SK-N-SH (cell line): ENCODE results near the gene CRISP3. TPM values are rescaled to one million over a fixed set of nuclear protein-coding genes. Genes with fewer than 3 reads are reported as not detected.

ENCODE experiments used
- CTCF ChIA-PET: fragments of 300-600, 350-600 bp; formaldehyde crosslinking; extraction: SDS; loops from one replicate; lab custom pipeline; 2021; lab: Yijun Ruan, JAX
- POLR2A ChIA-PET: fragments of 350-600 bp; sonication (Branson Sonifier 250); formaldehyde crosslinking; extraction: SDS; loops from one replicate; lab custom pipeline; 2020; ENCODE audit warnings: antibody characterized with exemption, inconsistent platforms; lab: Yijun Ruan, JAX
- DNase-seq: peaks from one replicate; pipeline ENCODE4 v3.0.0; 2012
- H2AFZ ChIP-seq: fragments of 200-600 bp; sonication (generic); 2 replicates; pipeline ENCODE4 v1.8.1; 2016; ENCODE audit warnings: antibody characterized with exemption, mild to moderate bottlenecking, low read depth
- H3F3A ChIP-seq: fragments of 200-600 bp; sonication (generic); replicated peaks from 2 replicates; pipeline ENCODE3; 2016; ENCODE audit warnings: antibody characterized with exemption, mild to moderate bottlenecking; ENCODE audit not compliant: insufficient read depth
- H3K27ac ChIP-seq, 2 experiments: fragments of 200-500 bp in 1 of 2; fragments of 200-600 bp in 1 of 2; sonication (Bioruptor generic) in 1 of 2; sonication (generic), shearing (Covaris generic) in 1 of 2; 2 replicates each; pipeline versions ENCODE4 v1.5.1 to v1.6.1; 2014 to 2016; ENCODE audit warnings: low read depth in 2 of 2, inconsistent platforms in 1 of 2, low read length in 1 of 2, mild to moderate bottlenecking in 1 of 2, mixed read lengths in 1 of 2
- H3K27me3 ChIP-seq: fragments of 200-600 bp; sonication (generic), shearing (Covaris generic); 2 replicates; pipeline ENCODE4 v1.6.1; 2016; ENCODE audit warnings: mixed run types; ENCODE audit not compliant: insufficient read depth
- H3K36me3 ChIP-seq, 2 experiments: fragments of 200-500 bp in 1 of 2; fragments of 200-600 bp in 1 of 2; sonication (Bioruptor generic) in 1 of 2; sonication (generic) in 1 of 2; replicated peaks in 1 of 2; 2 replicates each; pipeline versions ENCODE3 to v1.5.1; 2014 to 2016; ENCODE audit warnings: low read length in 1 of 2, mild to moderate bottlenecking in 1 of 2; ENCODE audit not compliant: insufficient read depth in 2 of 2, control insufficient read depth in 1 of 2
- H3K4me1 ChIP-seq, 2 experiments: fragments of 200-500 bp in 1 of 2; fragments of 200-600 bp in 1 of 2; sonication (Bioruptor generic) in 1 of 2; sonication (generic), shearing (Covaris generic) in 1 of 2; 2 replicates each; pipeline versions ENCODE4 v1.5.1 to v1.6.1; 2014 to 2016; ENCODE audit warnings: low read depth in 1 of 2, low read length in 1 of 2, mixed run types in 1 of 2; ENCODE audit not compliant: insufficient read depth in 2 of 2, control insufficient read depth in 1 of 2
- H3K4me2 ChIP-seq: fragments of 200-600 bp; sonication (generic), shearing (Covaris generic); 2 replicates; pipeline ENCODE4 v1.6.1; 2017; ENCODE audit warnings: mixed run types
- H3K4me3 ChIP-seq, 2 experiments: fragments of 200-500 bp in 1 of 2; fragments of 200-600 bp in 1 of 2; sonication (Bioruptor generic) in 1 of 2; sonication (generic), shearing (Covaris generic) in 1 of 2; 2 replicates each; pipeline versions ENCODE4 v1.5.1 to v1.8.1; 2014 to 2016; ENCODE audit warnings: low read depth in 2 of 2, inconsistent platforms in 1 of 2, low read length in 1 of 2, mild to moderate bottlenecking in 1 of 2, mixed read lengths in 1 of 2, moderate library complexity in 1 of 2
- H3K79me2 ChIP-seq: fragments of 200-600 bp; sonication (generic); 2 replicates; pipeline ENCODE4 v1.8.1; 2017; ENCODE audit warnings: mild to moderate bottlenecking; ENCODE audit not compliant: insufficient read depth
- H3K9ac ChIP-seq: fragments of 200-600 bp; sonication (generic); 2 replicates; pipeline ENCODE4 v1.6.1; 2017; ENCODE audit warnings: mixed run types
- H3K9me2 ChIP-seq: fragments of 200-600 bp; sonication (generic); 2 replicates; pipeline ENCODE4 v1.6.1; 2017; ENCODE audit warnings: mixed run types
- H3K9me3 ChIP-seq: fragments of 200-600 bp; sonication (generic); 2 replicates; pipeline ENCODE4 v1.6.1; 2017; ENCODE audit warnings: mixed run types, mild to moderate bottlenecking, moderate library complexity
- H4K20me1 ChIP-seq: fragments of 200-600 bp; sonication (generic); 2 replicates; pipeline ENCODE4 v1.6.1; 2017; ENCODE audit warnings: mild to moderate bottlenecking, mixed run types; ENCODE audit not compliant: insufficient read depth
- CHD2 ChIP-seq: fragments of 150-350 bp; IDR thresholded peaks from 2 replicates; pipeline ENCODE4 v1.6.1; 2018; ENCODE audit warnings: low read length; ENCODE audit not compliant: partially characterized antibody
- CTCF ChIP-seq: fragments of 200-600 bp; sonication (generic); IDR thresholded peaks from 2 replicates; pipeline ENCODE4 v1.6.1; 2017; ENCODE audit warnings: antibody characterized with exemption, mild to moderate bottlenecking, moderate library complexity
- ELF1 ChIP-seq: IDR thresholded peaks from 2 replicates; pipeline ENCODE4 v1.4.0; 2012
- EP300 ChIP-seq, 2 experiments: IDR thresholded peaks; 2 replicates each; pipeline versions ENCODE4 v1.4.0 to v1.6.1; 2012; ENCODE audit warnings: borderline replicate concordance in 1 of 2, low read depth in 1 of 2, low read length in 1 of 2
- FOSL2 ChIP-seq: IDR thresholded peaks from 2 replicates; pipeline ENCODE4 v1.4.0; 2012; ENCODE audit warnings: low read depth, mild to moderate bottlenecking, moderate library complexity, borderline replicate concordance
- FOXM1 ChIP-seq: IDR thresholded peaks from 2 replicates; pipeline ENCODE4 v1.4.0; 2012; ENCODE audit warnings: low read depth, mild to moderate bottlenecking
- GATA2 ChIP-seq: sonication (generic); formaldehyde crosslinking; IDR thresholded peaks from 2 replicates; pipeline ENCODE4 v1.5.0; 2020; ENCODE audit warnings: mild to moderate bottlenecking, missing genetic modification reagents
- MAX ChIP-seq: IDR thresholded peaks from 2 replicates; pipeline ENCODE4 v1.4.0; 2012; ENCODE audit warnings: low read depth
- MEF2A ChIP-seq: IDR thresholded peaks from 2 replicates; pipeline ENCODE4 v1.4.0; 2012; ENCODE audit warnings: low read depth, borderline replicate concordance
- NFIC ChIP-seq: IDR thresholded peaks from 2 replicates; pipeline ENCODE4 v1.4.0; 2012; ENCODE audit warnings: borderline replicate concordance
- NRF1 ChIP-seq: IDR thresholded peaks from 2 replicates; pipeline ENCODE4 v1.6.1; 2012; ENCODE audit warnings: low read depth, mild to moderate bottlenecking, low read length
- PBX3 ChIP-seq: IDR thresholded peaks from 2 replicates; pipeline ENCODE4; 2012
- RAD21 ChIP-seq: IDR thresholded peaks from 2 replicates; pipeline ENCODE4 v1.6.1; 2012; ENCODE audit warnings: mild to moderate bottlenecking, low read length
- RXRA ChIP-seq: IDR thresholded peaks from 2 replicates; pipeline ENCODE4 v1.4.0; 2012; ENCODE audit warnings: low read depth, mild to moderate bottlenecking, borderline replicate concordance
- SMC3 ChIP-seq: IDR thresholded peaks from 2 replicates; pipeline ENCODE4 v1.6.1; 2012; ENCODE audit warnings: low read depth, low read length, improper control_type of control experiment
- TAF1 ChIP-seq: IDR thresholded peaks from 2 replicates; pipeline ENCODE4 v1.6.1; 2012; ENCODE audit warnings: low read depth, mild to moderate bottlenecking, low read length, moderate library complexity, borderline replicate concordance
- TCF12 ChIP-seq: IDR thresholded peaks from 2 replicates; pipeline ENCODE4 v1.4.0; 2012
- USF1 ChIP-seq: IDR thresholded peaks from 2 replicates; pipeline ENCODE4 v1.4.0; 2012; ENCODE audit warnings: low read depth, borderline replicate concordance
- ZBTB33 ChIP-seq: IDR thresholded peaks from 2 replicates; pipeline ENCODE4 v1.4.0; 2012; ENCODE audit warnings: low read depth, borderline replicate concordance
- WGBS: methylation state at CpG from one replicate; pipeline ENCODE4 v1.1.6; 2017; ENCODE audit warnings: low lambda C conversion rate; 5-methylcytosine and 5-hydroxymethylcytosine counted together
- polyA plus RNA-seq, 3 experiments: library from polyadenylated mRNA; depleted of rRNA; stranded (reverse); fragments of >200 nt; gene quantifications; 2 replicates each; pipeline ENCODE4 v1.2.3, GENCODE V29; 2012

The CRISP3 gene
- polyA plus RNA-seq, 1 of the 3 experiments (the other 2 are of a cell fraction) = not detected

- TF ChIP-seq PBX3 (no peak), CHD2 (no peak), FOXM1 (no peak), MEF2A (no peak), MAX (no peak), TCF12 (no peak)
These were observed 759 bp downstream of the CRISP3 start (continued) for GRCh38 chr6:49743429-49743828.

GRCh38 chr6:49739423-49739822, 4.8 kb downstream of the CRISP3 start:
- DNase-seq = no peak
- H3K4me2 ChIP-seq = no peak overlapping the region
- ChIA-PET POLR2A (no interaction called here), CTCF (interaction anchor here (0.6 kb wide), 1 partner anchor 92 kb away, joined by 3 read pairs; no protein-coding TSS in a partner anchor)
- H3K4me1 ChIP-seq = no peaks in the 10 kb centered on the region
- no peaks in the 10 kb centered on the region for H3K79me2 ChIP-seq
- no peak overlapping the region for H3K27ac ChIP-seq
- no peak overlapping the region; a peak in 1 of 4 replicates for H3K4me3 ChIP-seq
- no peaks in the 10 kb centered on the region for H3K9me3 ChIP-seq
- no peaks in the 10 kb centered on the region for H3F3A ChIP-seq
- H3K27me3 ChIP-seq = peaks cover 6% of the 10 kb centered on the region; the same call in 1 of the 2 replicates
- WGBS = 4% methylated on average over 2 of the region's 2 CpGs
- H2AFZ ChIP-seq = no peak overlapping the region
- no peak overlapping the region for H3K9ac ChIP-seq
- no peaks in the 10 kb centered on the region for H4K20me1 ChIP-seq
- no peaks in the 10 kb centered on the region for H3K9me2 ChIP-seq
- H3K36me3 ChIP-seq = no peaks in the 10 kb centered on the region
- TF ChIP-seq NRF1 = no peak
- TF ChIP-seq FOXM1 = no peak
- TF ChIP-seq USF1 = no peak

GRCh38 chr6:49736017-49736508, 8.1 kb downstream of the CRISP3 start:
- Histone ChIP-seq H3K9ac (no peak overlapping the region), H3K27ac (no peak overlapping the region), H2AFZ (no peak overlapping the region), H3K4me1 (no peaks in the 10 kb centered on the region), H3F3A (no peaks in the 10 kb centered on the region), H3K4me2 (no peak overlapping the region), H3K9me3 (no peaks in the 10 kb centered on the region), H3K79me2 (no peaks in the 10 kb centered on the region), H3K27me3 (peaks cover 6% of the 10 kb centered on the region; the same call in 1 of the 2 replicates), H4K20me1 (no peaks in the 10 kb centered on the region), H3K9me2 (no peaks in the 10 kb centered on the region), H3K4me3 (no peak overlapping the region), H3K36me3 (no peaks in the 10 kb centered on the region)
- ChIA-PET CTCF (no interaction called here), POLR2A (no interaction called here)
- DNase-seq = no peak
- 6% methylated on average over 4 of the region's 4 CpGs for WGBS
- TF ChIP-seq TAF1 = no peak
- no peak for TF ChIP-seq SMC3
- no peak for TF ChIP-seq PBX3
- no peak for TF ChIP-seq MEF2A
- no peak for TF ChIP-seq FOSL2
- no peak for TF ChIP-seq GATA2 (CRISPR knock-in tag)
- no peak for TF ChIP-seq NFIC
- no peak for TF ChIP-seq ELF1
- TF ChIP-seq RXRA = no peak
- no peak for TF ChIP-seq FOXM1
- TF ChIP-seq RAD21 = no peak
- no peak for TF ChIP-seq ZBTB33
- no peak for TF ChIP-seq CTCF
- TF ChIP-seq EP300 (IDR thresholded peaks at IDR 0.05; ENCODE audit: borderline replicate concordance in 1 of 2, low read depth in 1 of 2, low read length in 1 of 2) = no peak
